ENCODE measurements around the gene DENND5B.
"Not testable (repeated sequence)": the region's sequence is repeated elsewhere in the genome, so short reads cannot be mapped to it uniquely, and the experiment has no call there.

The DENND5B gene

GRCh38 chr12:31506515-31507306, 84.2 kb downstream of the DENND5B start:
- DNase-seq (ENCODE audit: low read depth), result no peak

DNA sequence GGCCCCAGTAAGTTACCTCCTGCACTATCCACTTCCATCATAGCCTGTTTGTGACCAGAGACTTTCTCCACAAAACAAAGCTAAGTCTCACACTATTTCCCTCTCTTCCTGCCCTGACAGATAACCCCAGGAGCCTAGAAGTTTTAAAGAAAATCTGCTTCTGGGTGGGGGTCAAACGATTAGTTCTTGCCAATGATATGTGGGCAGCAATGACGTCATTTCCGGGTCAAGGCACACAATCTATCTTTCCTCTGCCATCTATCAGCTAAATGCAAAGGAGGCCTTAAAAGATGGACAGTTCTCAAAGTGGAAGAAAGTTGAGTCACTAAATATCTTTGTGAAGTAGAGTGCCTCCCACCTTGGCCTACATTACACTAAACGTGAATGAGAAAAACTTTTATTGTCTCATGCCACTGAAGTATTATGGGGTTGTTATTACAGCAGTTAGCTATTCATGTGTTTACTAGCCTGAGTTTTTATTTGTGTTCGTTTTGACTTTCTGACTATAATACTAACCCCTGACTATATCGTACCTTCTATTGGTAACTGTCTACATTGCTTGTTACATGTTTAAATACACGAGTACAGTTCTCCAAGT, 86.2 kb downstream of the DENND5B start:
- DNase-seq (ENCODE audit: low read depth), result no peak

GRCh38 chr12:31501014-31501413, 89.9 kb downstream of the DENND5B start:
- not testable (repeated sequence) for DNase-seq (ENCODE audit: low read depth)

GRCh38 chr12:31499567-31499966, 91.4 kb downstream of the DENND5B start:
- DNase-seq (ENCODE audit: low read depth), result no peak

GRCh38 chr12:31498424-31498823, 92.5 kb downstream of the DENND5B start:
- DNase-seq (ENCODE audit: low read depth), result no peak

DNA sequence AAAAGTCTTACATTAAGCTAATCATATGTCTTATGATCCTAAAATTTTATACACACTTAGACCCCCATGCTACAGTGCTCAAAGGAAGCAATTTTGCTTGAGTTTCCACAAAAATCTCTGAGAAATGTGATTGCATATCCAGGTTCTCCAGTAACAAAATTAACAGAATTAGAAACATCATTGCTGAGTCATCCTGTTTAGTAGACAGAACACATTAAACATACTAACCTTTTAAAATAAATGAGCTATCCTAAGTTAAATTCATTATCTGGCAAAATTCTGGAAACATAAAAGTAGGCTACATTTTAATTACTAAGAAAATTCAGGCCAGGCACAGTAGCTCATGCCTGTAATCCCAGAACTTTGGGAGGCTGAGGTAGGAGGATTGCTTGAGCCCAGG, 94.7 kb downstream of the DENND5B start:
- DNase-seq (ENCODE audit: low read depth), result no peak

DNA sequence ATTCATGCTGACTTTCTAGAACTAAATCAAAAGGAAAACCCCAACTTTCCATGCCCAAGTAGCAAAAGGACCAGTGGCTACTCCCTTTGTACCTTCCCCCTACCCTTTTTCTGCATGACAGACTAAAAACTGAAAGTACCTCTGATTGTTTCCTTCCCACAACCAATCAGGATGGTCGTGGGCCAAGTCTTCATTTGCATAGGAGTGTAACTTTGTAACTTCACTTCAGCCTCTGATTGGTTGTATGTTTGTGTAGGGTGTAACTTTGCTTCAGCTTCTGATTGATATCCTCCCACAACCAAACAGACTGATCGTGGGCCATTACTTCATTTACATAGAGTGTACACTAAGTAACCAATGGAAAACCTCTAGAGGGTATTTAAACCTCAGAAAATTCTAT, 96.5 kb downstream of the DENND5B start:
- no peak for DNase-seq (ENCODE audit: low read depth)

- no peak for DNase-seq (ENCODE audit: low read depth)
These were observed 98.2 kb downstream of the DENND5B start for GRCh38 chr12:31492599-31493196.

- DNase-seq (ENCODE audit: low read depth), result no peak
These were observed 98.9 kb downstream of the DENND5B start for GRCh38 chr12:31491841-31492598.

- DNase-seq (ENCODE audit: low read depth), result no peak
These were observed 99.6 kb downstream of the DENND5B start for GRCh38 chr12:31491241-31491794.

- DNase-seq (ENCODE audit: low read depth), result no peak
These were observed 102.1 kb downstream of the DENND5B start for GRCh38 chr12:31488737-31489338.

- no peak for DNase-seq (ENCODE audit: low read depth)
These were observed 105.4 kb downstream of the DENND5B start for GRCh38 chr12:31485571-31485970.

DNA sequence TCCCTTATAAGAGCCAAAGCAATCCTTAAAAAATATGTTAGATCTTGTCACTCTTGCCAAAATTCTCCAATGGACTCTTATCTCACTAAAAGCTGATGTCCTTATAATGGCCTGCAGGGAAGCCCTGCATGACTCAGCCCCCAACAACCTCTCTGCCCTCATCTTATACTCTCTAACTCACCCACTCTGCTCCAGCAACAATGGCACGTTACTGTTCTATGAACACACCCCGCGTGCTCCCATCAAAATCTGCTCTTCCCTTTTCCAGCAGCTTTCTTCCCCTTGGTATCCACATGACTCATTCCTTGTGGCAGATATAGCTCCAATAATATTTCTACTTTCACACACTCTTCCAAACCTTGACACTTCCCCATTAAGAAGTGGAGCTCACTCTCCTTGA, 108.1 kb downstream of the DENND5B start:
- no peak for DNase-seq (ENCODE audit: low read depth)

- DNase-seq (ENCODE audit: low read depth), result no peak
These were observed 109.5 kb downstream of the DENND5B start for GRCh38 chr12:31481415-31481814.

DNA sequence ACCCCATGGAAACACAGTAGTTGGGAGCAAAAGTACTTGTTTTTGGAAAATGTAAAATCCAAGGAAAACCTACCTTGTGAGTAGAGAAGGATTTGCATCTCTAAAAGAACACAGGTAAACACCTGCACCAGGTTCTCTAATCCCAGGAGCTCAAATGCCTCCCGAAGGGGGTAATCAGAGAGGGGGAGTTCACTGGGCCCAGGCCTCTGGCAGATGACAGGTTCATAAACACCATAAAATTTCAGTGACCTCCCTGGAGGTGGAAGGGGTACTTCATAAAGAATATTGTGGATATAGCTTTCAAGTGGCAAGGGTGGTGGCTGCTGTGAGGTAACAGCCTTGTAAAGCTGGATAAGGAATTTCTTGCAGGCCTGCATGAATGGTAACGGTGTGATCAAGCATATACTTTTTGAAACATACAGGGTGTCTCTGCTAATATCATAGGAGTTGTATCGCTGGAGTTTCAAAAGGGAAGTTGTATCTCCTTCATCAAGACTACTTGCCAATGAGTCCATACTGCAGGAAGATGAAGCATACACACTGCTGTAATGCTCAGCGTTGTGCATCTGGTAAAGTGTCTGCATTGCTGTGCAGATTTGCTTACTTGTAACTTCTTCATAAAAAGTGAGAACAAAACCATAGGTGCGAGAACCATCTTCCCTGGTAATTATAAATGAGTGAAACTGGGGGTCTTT, 111.3 kb downstream of the DENND5B start:
- DNase-seq (ENCODE audit: low read depth), result no peak

GRCh38 chr12:31478898-31479297, 112.0 kb downstream of the DENND5B start:
- no peak for DNase-seq (ENCODE audit: low read depth)

DNA sequence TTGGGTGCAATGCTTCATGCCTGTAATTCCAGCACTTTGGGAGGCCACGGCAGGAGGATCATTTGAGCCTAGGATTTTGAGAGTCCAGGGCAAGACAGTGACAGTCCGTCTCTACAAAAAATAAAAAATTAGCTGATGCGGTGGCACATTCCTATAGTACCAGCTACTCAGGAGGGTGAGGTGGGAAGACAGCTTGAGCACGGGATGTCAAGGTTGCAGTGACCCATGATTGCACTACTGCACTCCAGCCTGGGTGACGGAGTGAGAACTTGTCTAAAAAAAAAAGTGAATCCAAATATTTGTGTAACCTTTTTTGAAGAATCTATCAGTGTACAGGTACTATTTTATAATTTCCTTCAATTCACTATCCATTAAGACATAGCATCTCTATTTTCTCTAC, 112.5 kb downstream of the DENND5B start:
- DNase-seq (ENCODE audit: low read depth), result no peak

- no peak for DNase-seq (ENCODE audit: low read depth)
These were observed 113.2 kb downstream of the DENND5B start for GRCh38 chr12:31477687-31478086.

- no peak for DNase-seq (ENCODE audit: low read depth)
These were observed 114.5 kb downstream of the DENND5B start for GRCh38 chr12:31476437-31476836.

- DNase-seq (ENCODE audit: low read depth), result not testable (repeated sequence)
These were observed 115.3 kb downstream of the DENND5B start for GRCh38 chr12:31475610-31476009.

- DNase-seq (ENCODE audit: low read depth), result no peak
These were observed 116.2 kb downstream of the DENND5B start for GRCh38 chr12:31474751-31475150.

Measured in activated T-helper 9 cell treated with anti-CD3 and anti-CD28 coated beads, Interleukin-2, amount 50 U/mL, for 16 hours (primary cell).